ENCODE results near the gene ZNF57. TPM values are rescaled to one million over a fixed set of nuclear protein-coding genes. Genes with fewer than 3 reads are reported as not detected.

ZNF57 gene
- total and polyA plus RNA-seq, 9 of the 15 experiments (the other 6 are each of a cell fraction or from before 2014, with no cell fraction given) = 3.9 to 13.5 (median 7.8) TPM

- no peak; the same call in 1 of the 2 replicates for TF ChIP-seq ESRRA (IDR thresholded peaks at IDR 0.05; ENCODE audit: borderline replicate concordance, low read depth)
- no peak for TF ChIP-seq FOXO4 (CRISPR knock-in tag; IDR thresholded peaks at IDR 0.05)
- TF ChIP-seq UBTF (IDR thresholded peaks at IDR 0.05; ENCODE audit: borderline replicate concordance in 1 of 2, low read depth in 2 of 2, low read length in 2 of 2) = no peak
- TF ChIP-seq COPS2 (conservative IDR thresholded peaks at IDR 0.05) = no peak
- no peak for TF ChIP-seq E4F1 (CRISPR knock-in tag; IDR thresholded peaks at IDR 0.05; ENCODE audit: borderline replicate concordance)
- TF ChIP-seq, protein P1, sequence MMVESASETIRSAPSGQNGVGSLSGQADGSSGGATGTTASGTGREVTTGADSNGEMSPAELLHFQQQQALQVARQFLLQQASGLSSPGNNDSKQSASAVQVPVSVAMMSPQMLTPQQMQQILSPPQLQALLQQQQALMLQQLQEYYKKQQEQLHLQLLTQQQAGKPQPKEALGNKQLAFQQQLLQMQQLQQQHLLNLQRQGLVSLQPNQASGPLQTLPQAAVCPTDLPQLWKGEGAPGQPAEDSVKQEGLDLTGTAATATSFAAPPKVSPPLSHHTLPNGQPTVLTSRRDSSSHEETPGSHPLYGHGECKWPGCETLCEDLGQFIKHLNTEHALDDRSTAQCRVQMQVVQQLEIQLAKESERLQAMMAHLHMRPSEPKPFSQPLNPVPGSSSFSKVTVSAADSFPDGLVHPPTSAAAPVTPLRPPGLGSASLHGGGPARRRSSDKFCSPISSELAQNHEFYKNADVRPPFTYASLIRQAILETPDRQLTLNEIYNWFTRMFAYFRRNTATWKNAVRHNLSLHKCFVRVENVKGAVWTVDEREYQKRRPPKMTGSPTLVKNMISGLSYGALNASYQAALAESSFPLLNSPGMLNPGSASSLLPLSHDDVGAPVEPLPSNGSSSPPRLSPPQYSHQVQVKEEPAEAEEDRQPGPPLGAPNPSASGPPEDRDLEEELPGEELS (CRISPR knock-in tag; IDR thresholded peaks at IDR 0.05; ENCODE audit: borderline replicate concordance) = no peak
- TF ChIP-seq, protein P2, sequence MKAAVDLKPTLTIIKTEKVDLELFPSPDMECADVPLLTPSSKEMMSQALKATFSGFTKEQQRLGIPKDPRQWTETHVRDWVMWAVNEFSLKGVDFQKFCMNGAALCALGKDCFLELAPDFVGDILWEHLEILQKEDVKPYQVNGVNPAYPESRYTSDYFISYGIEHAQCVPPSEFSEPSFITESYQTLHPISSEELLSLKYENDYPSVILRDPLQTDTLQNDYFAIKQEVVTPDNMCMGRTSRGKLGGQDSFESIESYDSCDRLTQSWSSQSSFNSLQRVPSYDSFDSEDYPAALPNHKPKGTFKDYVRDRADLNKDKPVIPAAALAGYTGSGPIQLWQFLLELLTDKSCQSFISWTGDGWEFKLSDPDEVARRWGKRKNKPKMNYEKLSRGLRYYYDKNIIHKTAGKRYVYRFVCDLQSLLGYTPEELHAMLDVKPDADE (conservative IDR thresholded peaks at IDR 0.05; ENCODE audit: control insufficient read depth, low read depth, low read length) = peak; percentile 90
- TF ChIP-seq MAZ (CRISPR knock-in tag; conservative IDR thresholded peaks at IDR 0.05 in 1 of 2, IDR thresholded peaks at IDR 0.05 in 1 of 2) = no peak
- TF ChIP-seq ZNF133 (CRISPR knock-in tag; IDR thresholded peaks at IDR 0.05) = no peak
- no peak for TF ChIP-seq MCM3 (IDR thresholded peaks at IDR 0.05)
- TF ChIP-seq CTCF (IDR thresholded peaks at IDR 0.05 in 2 of 3, conservative IDR thresholded peaks at IDR 0.05 in 1 of 3; ENCODE audit: insufficient read depth in 2 of 3, low read depth in 1 of 3, low read length in 3 of 3) = peak in 1 of 3 experiments; percentile 18; a peak in 2 of 6 replicates
- no peak for TF ChIP-seq SP2 (IDR thresholded peaks at IDR 0.05; ENCODE audit: extremely low read depth, low read depth, low read length, poor library complexity, severe bottlenecking)
- TF ChIP-seq NCOA4 (IDR thresholded peaks at IDR 0.05; ENCODE audit: partially characterized antibody) = no peak
- TF ChIP-seq TBL1XR1 (IDR thresholded peaks at IDR 0.05; ENCODE audit: low read length in 2 of 2) = peak; percentile 66 to 98; a peak in 3 of 4 replicates
Measured at GRCh38 chr19:2949939-2950285, 49.2 kb downstream of the ZNF57 start (continued).

Data from K562 (cell line).